IMR-90 (cell line): Measurements from ENCODE around the gene NCKAP5. TPM values are rescaled to one million over a fixed set of nuclear protein-coding genes. Genes with fewer than 3 reads are reported as not detected.

Source experiments
- ATAC-seq: fragments of 200-7000 bp; cut with Tn5 transposase; 2 replicates; pipeline ENCODE4 v1.9.1; 2020; ENCODE audit warnings: low read depth, mild to moderate bottlenecking, moderate library complexity
- BruUV-seq: library from RNA; stranded (reverse); fragments of 400-500 nt; replicated peaks from 2 replicates; lab custom pipeline; 2021; lab: Mats Ljungman, UMichigan
- CTCF ChIA-PET: fragments of 300-600 bp; formaldehyde crosslinking; extraction: SDS; loops from one replicate; lab custom pipeline; 2021; ENCODE audit warnings: antibody characterized with exemption; lab: Yijun Ruan, JAX
- POLR2A ChIA-PET: fragments of 300-600 bp; sonication (Branson Sonifier 250); formaldehyde crosslinking; loops from one replicate; lab custom pipeline; 2022; ENCODE audit warnings: antibody characterized with exemption; ENCODE audit not compliant: unreplicated experiment; lab: Charles Lee
- DNase-seq: peaks from one replicate; pipeline ENCODE4 v3.0.0; 2013
- H2AFZ ChIP-seq: replicated peaks from 2 replicates; pipeline ENCODE3; 2013; ENCODE audit warnings: low read length, mild to moderate bottlenecking; ENCODE audit not compliant: poor library complexity
- H2AK5ac ChIP-seq: 2 replicates; pipeline ENCODE4 v1.6.1; 2013; ENCODE audit warnings: low read depth, low read length, inconsistent platforms
- H2AK9ac ChIP-seq: replicated peaks from 2 replicates; pipeline ENCODE3; 2013; ENCODE audit warnings: mild to moderate bottlenecking, low read depth, low read length, moderate library complexity; ENCODE audit not compliant: poor library complexity
- H2BK120ac ChIP-seq: 2 replicates; pipeline ENCODE4 v1.6.1; 2013; ENCODE audit warnings: low read depth, low read length, inconsistent platforms
- H2BK15ac ChIP-seq: 3 replicates; pipeline ENCODE4 v1.6.1; 2013; ENCODE audit warnings: low read depth, low read length, inconsistent platforms
- H2BK20ac ChIP-seq: 2 replicates; pipeline ENCODE4 v1.6.1; 2013; ENCODE audit warnings: low read depth, mild to moderate bottlenecking, inconsistent platforms, low read length, moderate library complexity
- H2BK5ac ChIP-seq: 2 replicates; pipeline ENCODE4 v1.6.1; 2013; ENCODE audit warnings: mild to moderate bottlenecking, low read depth, low read length, inconsistent platforms; ENCODE audit not compliant: poor library complexity, severe bottlenecking
- H3K14ac ChIP-seq: replicated peaks from 2 replicates; pipeline ENCODE4 v1.6.1; 2013; ENCODE audit warnings: low read depth, low read length, inconsistent platforms
- H3K18ac ChIP-seq: 2 replicates; pipeline ENCODE4 v1.6.1; 2013; ENCODE audit warnings: low read depth, low read length, control low read depth
- H3K23ac ChIP-seq: 2 replicates; pipeline ENCODE4 v1.6.1; 2013; ENCODE audit warnings: low read depth, low read length, inconsistent platforms
- H3K27ac ChIP-seq: 2 replicates; pipeline ENCODE4 v1.5.1; 2013; ENCODE audit warnings: mild to moderate bottlenecking, control low read depth, low read length; ENCODE audit not compliant: insufficient read depth
- H3K27me3 ChIP-seq: 2 replicates; pipeline ENCODE4 v1.6.1; 2013; ENCODE audit warnings: low read length; ENCODE audit not compliant: control insufficient read depth, insufficient read depth
- H3K36me3 ChIP-seq: 2 replicates; pipeline ENCODE4 v1.6.1; 2013; ENCODE audit warnings: low read length, mixed read lengths; ENCODE audit not compliant: control insufficient read depth, insufficient read depth
- H3K4ac ChIP-seq: 2 replicates; pipeline ENCODE4 v1.6.1; 2013; ENCODE audit warnings: low read depth, low read length, inconsistent platforms
- H3K4me1 ChIP-seq: 2 replicates; pipeline ENCODE4 v1.6.1; 2013; ENCODE audit warnings: low read length, mixed read lengths; ENCODE audit not compliant: control insufficient read depth, insufficient read depth
- H3K4me2 ChIP-seq: 2 replicates; pipeline ENCODE4 v1.6.1; 2013; ENCODE audit warnings: low read depth, mild to moderate bottlenecking, control low read depth, low read length, moderate library complexity
- H3K4me3 ChIP-seq: 2 replicates; pipeline ENCODE4 v1.5.1; 2013; ENCODE audit warnings: low read depth, mild to moderate bottlenecking, control low read depth, low read length, moderate library complexity; ENCODE audit not compliant: insufficient read depth
- H3K56ac ChIP-seq: 2 replicates; pipeline ENCODE4 v1.6.1; 2013; ENCODE audit warnings: low read length, inconsistent platforms; ENCODE audit not compliant: insufficient read depth; ENCODE audit errors: extremely low read depth
- H3K79me1 ChIP-seq, 2 experiments: 2 replicates each; pipeline ENCODE4 v1.6.1; 2013; ENCODE audit warnings: low read length in 2 of 2, inconsistent platforms in 1 of 2, low read depth in 1 of 2
- H3K9ac ChIP-seq: 2 replicates; pipeline ENCODE4 v1.6.1; 2013; ENCODE audit warnings: low read depth, low read length, control low read depth
- H3K9me1 ChIP-seq: 2 replicates; pipeline ENCODE4 v1.6.1; 2013; ENCODE audit warnings: low read length, inconsistent platforms; ENCODE audit not compliant: insufficient read depth
- H3K9me3 ChIP-seq: 2 replicates; pipeline ENCODE4 v1.6.1; 2013; ENCODE audit warnings: low read length; ENCODE audit not compliant: control insufficient read depth, insufficient read depth
- H4K20me1 ChIP-seq: 2 replicates; pipeline ENCODE4 v1.6.1; 2013; ENCODE audit warnings: low read length, inconsistent platforms; ENCODE audit not compliant: insufficient read depth
- H4K5ac ChIP-seq: 2 replicates; pipeline ENCODE4 v1.6.1; 2013; ENCODE audit warnings: mild to moderate bottlenecking, low read depth, low read length, control low read depth
- H4K8ac ChIP-seq, 2 experiments: 2 replicates each; pipeline ENCODE4 v1.6.1; 2013; ENCODE audit warnings: low read depth in 2 of 2, low read length in 2 of 2, control low read depth in 1 of 2, inconsistent platforms in 1 of 2
- H4K91ac ChIP-seq: 2 replicates; pipeline ENCODE4 v1.6.1; 2013; ENCODE audit warnings: low read depth, low read length, inconsistent platforms; ENCODE audit not compliant: insufficient read depth
- CEBPB ChIP-seq: IDR thresholded peaks from 2 replicates; pipeline ENCODE4 v1.6.1; 2012; ENCODE audit warnings: low read depth, low read length, improper control_type of control experiment
- CHD1 ChIP-seq: IDR thresholded peaks from 2 replicates; pipeline ENCODE4 v1.6.1; 2012; ENCODE audit warnings: low read depth, low read length, improper control_type of control experiment
- FOS ChIP-seq: fragments of 150-350 bp; IDR thresholded peaks from 2 replicates; pipeline ENCODE4 v1.6.1; 2016; ENCODE audit warnings: low read depth, low read length
- MAFK ChIP-seq: IDR thresholded peaks from 2 replicates; pipeline ENCODE4 v1.6.1; 2012; ENCODE audit warnings: low read depth, low read length, improper control_type of control experiment
- MXI1 ChIP-seq: IDR thresholded peaks from 2 replicates; pipeline ENCODE4 v1.6.1; 2012; ENCODE audit warnings: low read depth, mild to moderate bottlenecking, low read length, moderate library complexity, borderline replicate concordance
- RCOR1 ChIP-seq: IDR thresholded peaks from 2 replicates; pipeline ENCODE4 v1.6.1; 2012; ENCODE audit warnings: mild to moderate bottlenecking, low read length, improper control_type of control experiment; ENCODE audit not compliant: insufficient replicate concordance
- RFX5 ChIP-seq: IDR thresholded peaks from 2 replicates; pipeline ENCODE4 v1.8.0; 2012; ENCODE audit warnings: low read depth, mild to moderate bottlenecking, low read length, moderate library complexity
- SMC3 ChIP-seq: fragments of 150-350 bp; IDR thresholded peaks from 2 replicates; pipeline ENCODE4 v1.6.1; 2016; ENCODE audit warnings: low read depth, mild to moderate bottlenecking, antibody characterized with exemption, low read length, moderate library complexity
- WGBS, 2 experiments: methylation state at CpG; one replicate each; pipeline versions ENCODE4 v1.1.5 to v1.1.7; 2013; ENCODE audit warnings: missing lambda C conversion rate in 2 of 2; ENCODE audit not compliant: insufficient read length in 1 of 2; ENCODE audit errors: extremely low coverage in 2 of 2; 5-methylcytosine and 5-hydroxymethylcytosine counted together
- dilution Hi-C: fragments of 300-500 bp; cut with HindIII; formaldehyde crosslinking; loops from one replicate; pipeline ENCODE4 v1.14.3; 2018; ENCODE audit warnings: low sequenced_read_pairs; ENCODE audit not compliant: unreplicated experiment
- in situ Hi-C: fragments of 300-500 bp; cut with MboI; formaldehyde crosslinking; loops from 3 replicates; pipeline ENCODE4 v1.14.3; 2019; ENCODE audit warnings: low sequenced_read_pairs, inconsistent platforms, mixed read lengths
- intact Hi-C: fragments of 100-400 bp; cut with micrococcal nuclease; formaldehyde crosslinking; loops from 2 replicates; pipeline ENCODE4 v1.10.0; 2022
- polyA plus RNA-seq, 3 experiments: library from polyadenylated mRNA; depleted of rRNA; stranded (reverse); fragments of >200 nt; gene quantifications; 2 replicates each; pipeline ENCODE4 v1.2.3, GENCODE V29; 2012; ENCODE audit warnings: low replicate concordance in 1 of 3
- total RNA-seq: library from RNA; depleted of rRNA; stranded (reverse); fragments of >200 nt; gene quantifications from 2 replicates; pipeline ENCODE4 v1.2.3, GENCODE V29; 2012

Gene NCKAP5
- total and polyA plus RNA-seq, 2 of the 4 experiments (the other 2 are of a cell fraction), result 2.7 to 3.9 TPM

GRCh38 chr2:133426791-133427190 is 141.5 kb downstream of the NCKAP5 start:
- dilution Hi-C loops, result no loop called here
- no peaks in the 10 kb centered on the region for H3K27me3 ChIP-seq

More at GRCh38 chr2:133426791-133427190, 141.5 kb downstream of the NCKAP5 start:
- TF ChIP-seq FOS (no peak), CHD1 (no peak), MAFK (no peak), CEBPB (no peak), RFX5 (no peak), MXI1 (no peak), RCOR1 (no peak), SMC3 (no peak)
- Histone ChIP-seq H4K5ac (no peak overlapping the region), H3K27ac (no peak overlapping the region), H2BK20ac (no peak overlapping the region), H4K20me1 (no peaks in the 10 kb centered on the region), H3K4ac (no peak overlapping the region), H4K91ac (no peak overlapping the region), H3K4me3 (no peak overlapping the region), H3K9me3 (no peaks in the 10 kb centered on the region), H2BK5ac (no peak overlapping the region), H2BK15ac (no peak overlapping the region), H4K8ac (no peak overlapping the region), H2AK5ac (no peak overlapping the region), H3K23ac (no peak overlapping the region), H2BK120ac (no peak overlapping the region), H3K18ac (no peak overlapping the region), H3K4me1 (peaks cover 10% of the 10 kb centered on the region; the same call in 1 of the 2 replicates), H3K36me3 (no peaks in the 10 kb centered on the region), H3K9me1 (no peaks in the 10 kb centered on the region), H3K79me1 (no peaks in the 10 kb centered on the region), H3K56ac (no peak overlapping the region), H2AK9ac (no peak overlapping the region), H2AFZ (no peak overlapping the region), H3K14ac (no peak overlapping the region), H3K9ac (no peak overlapping the region), H3K4me2 (no peak overlapping the region)
- DNase-seq (no peak), ATAC-seq (no peak)
- BruUV-seq, result no TSS peak
- intact Hi-C loops, result loop anchor here (10.0 kb wide), 1 partner anchor 108 kb away; no protein-coding TSS in a partner anchor
- ChIA-PET POLR2A (no interaction called here), CTCF (no interaction called here)
- in situ Hi-C loops, result no loop called here
- no CpG with 5 or more reads among the region's 1 CpG for WGBS, 2 experiments
